Myocyte (in vitro differentiated cells): ENCODE data around the gene CDK18. TPM values are rescaled to one million over a fixed set of nuclear protein-coding genes. Genes with fewer than 3 reads are reported as not detected.
A peak's percentile ranks its signal among the peaks of the same experiment; 100 is the strongest.
"Not testable (repeated sequence)": the region's sequence is repeated elsewhere in the genome, so short reads cannot be mapped to it uniquely, and the experiment has no call there.

ENCODE experiments used
- DNase-seq: peaks from one replicate; pipeline ENCODE4 v3.0.0-alpha.2; 2012; ENCODE audit warnings: low read depth
- total RNA-seq: library from RNA; depleted of rRNA; stranded (reverse); fragments of >200 nt; gene quantifications from 2 replicates; pipeline ENCODE4 v1.2.3, GENCODE V29; 2014

CDK18 gene
- total RNA-seq, 1 donor from 2014 or later, result 33.3 TPM

GRCh38 chr1:205480349-205480985 is 24.0 kb upstream of the CDK18 start:
- no peak for DNase-seq

- no peak for DNase-seq
Observed at GRCh38 chr1:205481218-205481617, 23.3 kb upstream of the CDK18 start.

DNA sequence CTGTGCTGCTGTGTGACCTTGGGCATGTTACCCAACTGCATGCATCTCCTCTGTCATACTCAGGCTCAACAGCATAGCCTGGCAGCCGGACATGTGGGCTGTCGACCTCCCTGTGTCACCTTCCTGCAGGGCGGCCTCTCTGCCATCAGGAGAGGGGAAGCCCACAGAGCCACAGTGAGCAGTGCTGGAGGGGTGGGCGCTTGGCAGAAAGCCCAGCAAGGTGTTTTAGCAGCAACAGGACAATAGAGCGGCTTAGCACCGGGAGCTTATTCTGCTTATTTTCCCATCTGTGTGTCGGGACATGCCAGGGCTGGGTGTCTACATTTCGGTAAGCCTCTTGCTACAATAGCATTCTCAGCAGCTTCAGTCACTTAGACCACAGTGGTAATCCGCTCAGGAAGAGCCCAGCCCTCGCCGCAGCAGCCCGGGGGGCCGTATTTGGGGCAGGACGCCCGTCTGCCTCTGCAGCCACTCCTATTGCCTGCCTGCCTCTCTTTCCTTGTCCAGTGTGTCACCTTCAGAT is 22.8 kb upstream of the CDK18 start:
- DNase-seq, result peak; percentile 34

DNA sequence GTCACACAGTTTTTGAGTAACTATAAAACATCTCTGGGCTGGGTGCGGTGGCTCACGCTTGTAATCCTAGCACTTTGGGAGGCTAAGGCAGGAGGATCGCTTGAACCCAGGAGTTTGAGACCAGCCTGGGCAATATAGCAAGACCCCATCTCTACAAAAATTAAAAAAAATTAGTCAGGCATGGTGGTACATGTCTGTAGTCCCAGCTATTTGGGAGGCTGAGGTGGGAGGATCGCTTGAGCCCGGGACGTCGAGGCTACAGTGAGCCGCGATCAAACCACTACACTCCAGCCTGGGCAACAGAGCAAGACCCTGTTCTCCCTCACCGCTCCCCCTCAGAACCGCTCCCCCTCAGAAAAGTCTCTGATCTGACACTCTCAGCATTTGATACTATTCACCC is 21.9 kb upstream of the CDK18 start:
- not testable (repeated sequence) for DNase-seq

- no peak for DNase-seq
Observed at GRCh38 chr1:205483372-205483771, 21.1 kb upstream of the CDK18 start.

GRCh38 chr1:205484985-205485967 is 19.2 kb upstream of the CDK18 start:
- peak; percentile 71 for DNase-seq

DNA sequence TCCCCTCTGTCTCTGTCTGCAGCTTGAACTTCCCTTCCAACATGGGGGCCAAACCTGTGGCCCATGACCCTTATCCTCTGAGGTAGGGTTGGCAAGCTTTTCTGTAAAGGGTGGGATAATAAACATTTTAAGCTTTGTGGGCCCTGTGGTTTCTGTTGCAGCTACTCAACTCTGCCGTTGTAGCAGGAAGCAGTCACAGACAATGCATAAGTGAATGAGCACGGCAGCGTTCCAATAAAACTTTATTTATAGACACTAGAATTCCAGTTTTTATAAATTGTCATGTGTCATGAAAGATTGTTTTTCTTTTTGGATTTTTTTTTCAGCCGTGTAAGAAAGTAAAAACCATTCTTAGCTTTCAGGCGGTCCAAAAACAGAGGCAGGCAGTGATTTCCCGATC is 18.2 kb upstream of the CDK18 start:
- DNase-seq, result no peak

- DNase-seq, result peak; percentile 81
Observed at GRCh38 chr1:205488074-205488723, 16.3 kb upstream of the CDK18 start.

DNA sequence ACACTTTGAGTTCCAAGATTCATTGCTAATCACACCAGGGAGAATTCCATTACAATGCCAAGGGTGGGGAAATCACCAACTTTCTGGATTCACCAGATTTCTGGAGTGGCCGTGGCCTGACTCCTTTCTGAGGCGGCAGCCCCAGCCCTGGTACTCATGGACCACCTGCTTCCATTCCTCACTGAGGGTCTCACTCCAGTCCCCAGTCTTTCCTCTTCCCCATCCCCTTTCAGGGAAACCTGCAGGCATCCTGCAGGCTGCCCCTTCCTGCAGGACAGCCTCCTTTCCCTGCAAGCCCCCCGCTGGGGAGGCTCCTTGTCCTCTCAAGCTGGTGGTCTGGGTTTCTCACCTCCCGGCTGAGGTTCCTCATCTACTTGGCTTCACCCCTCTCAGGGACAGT is 12.7 kb upstream of the CDK18 start:
- DNase-seq, result no peak

GRCh38 chr1:205492201-205492667 is 12.2 kb upstream of the CDK18 start:
- DNase-seq, result peak; percentile 94

GRCh38 chr1:205492774-205493173 is 11.7 kb upstream of the CDK18 start:
- no peak for DNase-seq

DNA sequence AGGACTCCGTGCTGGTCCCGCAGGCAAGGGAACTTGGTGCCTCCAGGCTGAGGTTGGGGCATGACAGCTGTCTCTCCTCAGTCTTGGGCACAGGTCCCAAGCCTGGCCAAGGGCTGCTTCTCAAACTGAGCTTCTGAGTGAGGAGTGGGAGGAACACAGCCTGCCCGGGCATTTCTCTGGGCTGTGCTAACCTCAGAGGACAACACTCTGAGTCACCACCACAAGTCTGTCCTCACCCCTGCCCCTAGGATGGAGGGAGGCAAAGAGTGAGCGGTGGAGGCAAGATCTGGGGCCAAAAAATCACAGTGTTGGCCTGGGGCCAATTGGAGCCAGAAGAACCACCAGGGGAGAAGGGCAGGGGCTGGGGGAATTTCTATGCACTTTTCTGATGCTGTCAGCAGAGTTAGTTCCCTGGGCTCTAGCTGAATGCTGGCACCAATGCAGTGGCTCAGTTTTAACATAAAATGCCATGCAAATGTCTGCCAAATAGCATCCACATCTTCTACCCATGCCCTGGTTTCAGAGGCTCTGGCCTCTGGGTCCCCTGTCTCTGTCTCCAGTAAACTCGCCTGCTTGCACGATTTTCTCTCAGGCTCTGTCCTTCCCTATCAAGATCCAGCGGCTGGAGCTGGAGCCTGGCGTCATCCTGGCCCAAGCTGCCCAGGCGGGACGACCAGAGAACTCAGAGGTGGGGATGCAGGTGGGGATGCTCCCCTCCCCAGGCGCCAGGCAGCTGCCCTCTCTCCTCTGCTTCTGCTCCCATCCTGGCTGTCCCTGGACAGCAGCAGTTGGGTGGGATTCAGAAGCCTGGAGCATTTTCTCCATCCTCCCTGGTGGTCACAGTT is 11.0 kb upstream of the CDK18 start:
- DNase-seq, result peak; percentile 98

- DNase-seq, result no peak
Observed at GRCh38 chr1:205494115-205494514, 10.4 kb upstream of the CDK18 start.

DNA sequence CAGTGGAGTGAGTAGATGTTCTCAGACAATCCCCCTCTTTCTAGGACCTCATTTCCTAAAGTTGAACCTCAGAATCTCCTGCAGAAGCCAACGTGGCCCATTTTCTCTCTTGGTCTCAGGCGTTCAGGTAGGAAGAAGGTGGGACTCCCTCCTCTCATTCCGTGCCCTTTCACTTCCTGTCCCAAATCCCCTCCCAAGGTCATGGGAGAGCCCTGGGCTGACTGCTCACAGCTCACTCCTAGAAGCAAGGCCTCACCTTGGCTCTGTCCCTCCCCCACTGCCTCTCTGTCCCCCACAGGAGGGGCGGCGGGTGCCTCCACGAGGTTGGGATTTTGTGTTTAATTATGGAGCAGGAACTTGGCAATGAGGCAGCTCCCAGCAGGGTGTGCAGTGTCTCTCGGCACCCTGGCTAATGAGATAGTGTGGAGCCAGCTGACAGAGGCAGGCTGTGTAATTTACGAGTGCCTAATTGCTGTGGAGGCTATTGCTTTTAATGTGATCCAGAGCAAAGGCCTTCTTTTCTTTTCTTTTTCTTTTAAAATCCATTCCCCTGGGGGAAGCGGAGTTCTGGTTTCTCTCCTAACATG is 9.1 kb upstream of the CDK18 start:
- DNase-seq, result no peak

DNA sequence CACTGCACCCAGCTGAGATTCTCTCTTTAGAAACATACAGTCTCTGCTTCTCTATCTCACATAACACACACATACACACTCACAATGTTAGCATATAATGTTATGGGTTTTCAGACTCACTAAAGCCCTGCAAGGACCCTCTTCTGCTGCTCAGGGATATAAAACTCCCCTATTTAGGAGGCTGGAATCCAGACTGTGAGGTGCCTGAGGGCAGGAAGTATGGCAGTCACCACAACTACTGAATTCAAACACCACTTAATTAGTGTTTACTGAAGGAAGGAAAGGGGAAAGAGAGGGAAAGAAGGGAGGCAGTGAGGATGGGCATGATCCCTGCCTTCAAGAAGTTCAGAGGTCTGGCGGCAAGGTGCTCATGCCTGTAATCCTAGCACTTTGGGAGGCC is 7.8 kb upstream of the CDK18 start:
- no peak for DNase-seq

GRCh38 chr1:205497351-205497750 is 7.1 kb upstream of the CDK18 start:
- no peak for DNase-seq

GRCh38 chr1:205499789-205500188 is 4.7 kb upstream of the CDK18 start:
- no peak for DNase-seq

GRCh38 chr1:205500240-205501233 is 3.9 kb upstream of the CDK18 start:
- DNase-seq, result no peak
